RWPE2 (cell line): Measurements from ENCODE around the gene RABGAP1L.

Experiments
- ATAC-seq: fragments of 200-7000 bp; cut with Tn5 transposase; 3 replicates; pipeline ENCODE4 v1.9.1; 2021; ENCODE audit warnings: low read depth
- DNase-seq: peaks from one replicate; pipeline ENCODE4 v3.0.0-alpha.2; 2020; ENCODE audit warnings: low spot score
- H3K27ac ChIP-seq: fragments of 450-650 bp; 2 replicates; pipeline ENCODE4 v1.5.1; 2017; ENCODE audit warnings: mild to moderate bottlenecking; ENCODE audit not compliant: poor library complexity, severe bottlenecking
- H3K27me3 ChIP-seq: fragments of 250-450 bp; sonication (Bioruptor Pico); 2 replicates; pipeline ENCODE4 v1.5.1; 2021; ENCODE audit warnings: mild to moderate bottlenecking, moderate library complexity; ENCODE audit not compliant: insufficient read depth, poor library complexity, severe bottlenecking
- H3K36me3 ChIP-seq: fragments of 250-450 bp; sonication (Bioruptor Pico); 2 replicates; pipeline ENCODE4 v1.5.1; 2020; ENCODE audit warnings: low read depth, mild to moderate bottlenecking, moderate library complexity
- H3K4me1 ChIP-seq: fragments of 250-450 bp; sonication (Bioruptor Pico); 2 replicates; pipeline ENCODE4 v1.5.1; 2021; ENCODE audit warnings: mild to moderate bottlenecking, moderate library complexity; ENCODE audit not compliant: insufficient read depth, poor library complexity, severe bottlenecking
- H3K4me3 ChIP-seq: fragments of 250-450 bp; sonication (Bioruptor Pico); 2 replicates; pipeline ENCODE4 v1.5.1; 2021; ENCODE audit warnings: mild to moderate bottlenecking, moderate library complexity; ENCODE audit not compliant: severe bottlenecking
- H3K9me3 ChIP-seq: fragments of 250-450 bp; sonication (Bioruptor Pico); 2 replicates; pipeline ENCODE4 v1.5.1; 2021; ENCODE audit warnings: mild to moderate bottlenecking, moderate library complexity; ENCODE audit not compliant: severe bottlenecking
- CTCF ChIP-seq: fragments of 450-650 bp; IDR thresholded peaks from one replicate; pipeline ENCODE4 v1.5.1; 2017; ENCODE audit warnings: mild to moderate bottlenecking, moderate library complexity; ENCODE audit not compliant: poor library complexity, severe bottlenecking

Gene RABGAP1L

GRCh38 chr1:174786358-174786757 is 627.0 kb downstream of the RABGAP1L start:
- no peak for TF ChIP-seq CTCF
- DNase-seq (no peak), ATAC-seq (no peak)
- no peaks in the 10 kb centered on the region for H3K36me3 ChIP-seq
- no peaks in the 10 kb centered on the region for H3K9me3 ChIP-seq
- no peaks in the 10 kb centered on the region for H3K27me3 ChIP-seq
- peaks cover 17% of the 10 kb centered on the region for H3K4me1 ChIP-seq
- no peak overlapping the region for H3K4me3 ChIP-seq
- no peak overlapping the region for H3K27ac ChIP-seq

GRCh38 chr1:174786760-174787159 is 627.4 kb downstream of the RABGAP1L start:
- no peak for TF ChIP-seq CTCF
- Histone ChIP-seq H3K27ac (no peak overlapping the region), H3K4me1 (peaks cover 17% of the 10 kb centered on the region), H3K4me3 (no peak overlapping the region), H3K27me3 (no peaks in the 10 kb centered on the region), H3K36me3 (no peaks in the 10 kb centered on the region), H3K9me3 (no peaks in the 10 kb centered on the region)
- ATAC-seq (no peak), DNase-seq (no peak)

- TF ChIP-seq CTCF = no peak
- no peaks in the 10 kb centered on the region for H3K36me3 ChIP-seq
- DNase-seq = no peak
- no peaks in the 10 kb centered on the region for H3K9me3 ChIP-seq
- peak overlapping the region; percentile 64 for H3K27ac ChIP-seq
- H3K4me3 ChIP-seq = no peak overlapping the region
- ATAC-seq = peak; percentile 93
- no peaks in the 10 kb centered on the region for H3K27me3 ChIP-seq
- H3K4me1 ChIP-seq = peaks cover 17% of the 10 kb centered on the region
Measured at GRCh38 chr1:174788981-174789380, 629.7 kb downstream of the RABGAP1L start.

- Histone ChIP-seq H3K4me3 (no peak overlapping the region), H3K4me1 (peaks cover 17% of the 10 kb centered on the region), H3K27me3 (no peaks in the 10 kb centered on the region), H3K27ac (peak overlapping the region; percentile 64), H3K9me3 (no peaks in the 10 kb centered on the region), H3K36me3 (no peaks in the 10 kb centered on the region)
- TF ChIP-seq CTCF = no peak
- DNase-seq (no peak), ATAC-seq (peak; percentile 44; the same call in 1 of the 3 replicates)
Measured at GRCh38 chr1:174789399-174789798, 630.1 kb downstream of the RABGAP1L start.

GRCh38 chr1:174791863-174792262 is 632.5 kb downstream of the RABGAP1L start:
- DNase-seq (no peak), ATAC-seq (no peak)
- Histone ChIP-seq H3K27me3 (no peaks in the 10 kb centered on the region), H3K4me1 (peaks cover 25% of the 10 kb centered on the region), H3K36me3 (no peaks in the 10 kb centered on the region), H3K27ac (no peak overlapping the region), H3K9me3 (no peaks in the 10 kb centered on the region), H3K4me3 (no peak overlapping the region)
- no peak for TF ChIP-seq CTCF
